ENCODE measurements around the gene FHIP1B.

GRCh38 chr11:6225024-6225423 lies 9.4 kb downstream of the FHIP1B start:
- TF ChIP-seq POLR2AphosphoS5 (IDR thresholded peaks at IDR 0.05; ENCODE audit: low read depth, low read length) (no peak), SIN3A (IDR thresholded peaks at IDR 0.05; ENCODE audit: borderline replicate concordance, insufficient read depth, low read length) (no peak), TAF1 (IDR thresholded peaks at IDR 0.05; ENCODE audit: borderline replicate concordance, insufficient read depth, low read length) (no peak)

All from PFSK-1 (cell line).